HG03521 (cell line): ENCODE data around the gene CAND2.
"Not testable (repeated sequence)": the region's sequence is repeated elsewhere in the genome, so short reads cannot be mapped to it uniquely, and the experiment has no call there.

ENCODE experiments used
- ATAC-seq: cut with Tn5 transposase; IDR thresholded peaks from one replicate; pipeline ENCODE4 v1.9.1; 2021; ENCODE audit warnings: mild to moderate bottlenecking, moderate library complexity; ENCODE audit not compliant: unreplicated experiment

The CAND2 gene

GRCh38 chr3:12769761-12770160, 26.7 kb upstream of the CAND2 start:
- no peak for ATAC-seq

- ATAC-seq = no peak
These were observed 25.2 kb upstream of the CAND2 start for GRCh38 chr3:12771236-12771635.

DNA sequence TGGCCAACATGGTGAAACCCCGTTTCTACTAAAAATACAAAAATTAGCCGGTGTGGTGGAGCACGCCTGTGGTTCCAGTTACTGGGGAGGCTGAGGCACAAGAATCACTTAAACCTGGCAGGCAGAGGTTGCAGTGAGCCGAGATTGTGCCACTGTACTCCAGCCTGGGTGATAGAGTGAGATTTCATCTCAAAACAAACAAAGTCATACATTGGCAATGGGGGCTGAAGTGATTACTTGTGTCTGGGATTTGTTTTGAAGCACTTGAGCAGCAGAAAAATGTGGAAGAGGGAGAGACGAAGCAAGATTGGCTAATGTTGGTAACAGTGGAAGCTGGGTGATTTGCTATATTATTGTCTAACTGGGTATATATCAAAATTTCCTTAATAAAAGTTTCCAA, 24.0 kb upstream of the CAND2 start:
- no peak for ATAC-seq

DNA sequence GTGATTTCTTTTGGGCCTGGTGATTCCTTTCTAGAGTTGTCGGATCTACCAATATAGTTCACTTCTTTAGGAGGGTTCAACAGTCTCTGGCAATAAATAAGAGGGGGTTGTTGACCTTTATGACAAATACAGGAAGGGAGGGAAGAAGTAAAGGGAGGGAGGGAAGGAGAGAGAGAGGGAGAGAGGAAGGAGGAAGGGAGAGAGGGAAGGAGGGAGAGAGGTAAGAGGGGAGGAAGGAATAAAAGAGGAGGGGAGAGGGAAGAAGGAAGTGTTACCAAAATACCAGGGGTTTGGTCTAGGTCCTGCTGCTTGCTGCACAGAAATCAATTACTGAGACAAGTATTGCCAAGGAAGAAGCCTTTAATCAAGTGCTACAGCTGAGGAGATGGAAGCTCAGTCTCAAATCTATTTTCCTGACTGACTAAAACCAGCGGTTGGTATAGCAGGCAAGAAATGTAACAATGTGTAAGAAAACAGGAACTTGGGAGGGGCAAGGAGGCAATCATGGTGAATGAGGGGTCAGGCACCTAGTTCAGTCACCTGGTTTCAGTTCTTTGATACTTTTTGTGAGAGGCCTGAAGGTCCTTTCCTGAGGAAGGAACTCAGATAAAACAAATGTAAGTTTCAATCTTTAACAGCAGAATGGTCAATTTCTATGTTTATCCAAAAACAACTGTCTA, 23.3 kb upstream of the CAND2 start:
- ATAC-seq = no peak

DNA sequence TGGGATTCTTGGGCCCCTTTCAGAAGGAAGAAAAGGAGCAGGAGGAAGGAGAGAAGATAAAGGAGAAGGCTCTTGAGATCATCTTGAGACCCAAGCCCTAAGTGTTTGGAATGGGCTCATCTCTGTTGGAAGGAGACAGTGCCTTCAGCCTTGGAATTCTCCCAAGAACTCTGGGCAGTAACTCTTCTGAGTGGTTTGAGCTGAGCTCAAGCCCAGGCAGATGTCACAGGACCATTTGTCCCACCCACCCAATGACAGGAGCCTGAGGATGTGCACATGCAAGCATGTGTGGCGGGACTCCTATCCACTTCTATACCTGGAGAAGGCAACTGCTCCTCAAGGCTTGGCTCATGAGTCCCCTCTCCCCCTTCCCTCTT, 22.8 kb upstream of the CAND2 start:
- no peak for ATAC-seq

DNA sequence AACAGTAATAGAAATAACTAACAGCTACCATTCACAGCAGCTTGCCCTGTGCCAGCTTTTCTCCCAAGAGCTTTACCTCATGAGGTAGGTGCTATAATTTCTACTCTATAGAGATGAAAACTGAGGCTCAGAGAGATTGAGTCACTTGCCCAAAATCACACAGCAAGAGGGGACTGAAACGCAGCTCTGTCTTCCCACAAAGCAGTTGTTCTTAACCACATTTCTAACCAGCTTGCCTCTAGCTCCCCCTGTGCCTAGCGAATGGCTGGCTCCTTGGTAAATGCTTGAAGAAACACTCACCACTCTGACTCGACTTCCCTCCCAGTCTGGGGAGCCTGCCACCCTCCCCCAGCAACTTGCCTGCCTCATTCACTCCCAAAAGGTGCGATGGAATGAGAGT, 21.9 kb upstream of the CAND2 start:
- ATAC-seq = no peak

GRCh38 chr3:12775226-12775625, 21.3 kb upstream of the CAND2 start:
- no peak for ATAC-seq

DNA sequence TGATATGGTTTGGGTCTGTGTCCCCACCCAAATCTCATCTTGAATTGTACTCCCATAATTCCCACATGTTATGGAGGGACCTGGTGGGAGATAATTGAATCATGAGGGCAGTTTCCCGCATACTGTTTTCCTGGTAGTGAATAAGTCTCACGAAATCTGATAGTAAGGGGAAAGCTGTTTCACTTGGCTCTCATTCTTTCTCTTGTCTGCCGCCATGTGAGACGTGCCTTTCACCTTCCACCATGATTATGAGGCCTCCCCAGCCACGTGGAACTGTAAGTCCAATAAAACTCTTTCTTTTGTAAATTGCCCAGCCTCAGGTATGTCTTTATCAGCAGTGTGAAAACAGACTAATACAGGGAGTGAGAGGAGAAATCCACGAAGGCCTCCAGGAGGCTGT, 20.5 kb upstream of the CAND2 start:
- ATAC-seq = not testable (repeated sequence)

DNA sequence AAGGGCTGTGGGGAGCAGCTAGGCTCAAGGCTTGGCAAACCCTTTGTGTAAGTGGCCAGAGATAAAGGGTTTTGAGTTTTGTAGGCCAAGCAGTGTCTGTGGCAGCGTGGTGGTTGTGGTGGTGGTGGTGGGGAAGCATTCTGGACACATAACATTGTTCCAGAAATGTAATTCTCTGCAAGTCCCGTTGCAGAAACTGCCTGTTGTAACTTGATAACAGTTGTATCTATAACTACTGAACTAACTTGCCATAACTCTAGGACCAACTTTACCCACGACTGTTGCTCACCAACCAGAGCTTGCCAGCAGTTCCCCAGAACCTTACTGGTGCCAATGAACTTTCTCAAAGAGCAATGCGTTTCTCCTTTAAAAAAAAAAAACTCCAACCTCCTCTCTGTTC, 19.3 kb upstream of the CAND2 start:
- no peak for ATAC-seq

DNA sequence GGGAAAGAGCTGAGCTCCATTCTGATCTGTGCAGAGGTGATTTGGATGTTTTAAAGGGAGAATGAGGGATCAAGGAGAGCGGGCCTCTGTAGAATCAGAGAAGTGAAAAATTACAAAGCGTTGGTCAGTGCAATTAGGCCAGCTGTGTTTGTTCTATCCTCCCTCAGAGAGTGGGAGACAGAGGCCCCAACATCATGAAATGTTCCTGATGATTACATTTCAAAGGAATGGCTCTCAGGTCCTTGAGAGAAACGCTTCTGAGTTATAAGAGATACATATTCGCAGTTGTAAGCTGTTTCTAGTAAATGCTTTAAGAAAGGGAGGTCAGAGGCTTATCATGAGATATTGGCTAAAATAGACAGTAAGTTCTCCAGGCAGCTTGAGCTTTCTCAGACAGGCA, 15.7 kb upstream of the CAND2 start:
- ATAC-seq = no peak

DNA sequence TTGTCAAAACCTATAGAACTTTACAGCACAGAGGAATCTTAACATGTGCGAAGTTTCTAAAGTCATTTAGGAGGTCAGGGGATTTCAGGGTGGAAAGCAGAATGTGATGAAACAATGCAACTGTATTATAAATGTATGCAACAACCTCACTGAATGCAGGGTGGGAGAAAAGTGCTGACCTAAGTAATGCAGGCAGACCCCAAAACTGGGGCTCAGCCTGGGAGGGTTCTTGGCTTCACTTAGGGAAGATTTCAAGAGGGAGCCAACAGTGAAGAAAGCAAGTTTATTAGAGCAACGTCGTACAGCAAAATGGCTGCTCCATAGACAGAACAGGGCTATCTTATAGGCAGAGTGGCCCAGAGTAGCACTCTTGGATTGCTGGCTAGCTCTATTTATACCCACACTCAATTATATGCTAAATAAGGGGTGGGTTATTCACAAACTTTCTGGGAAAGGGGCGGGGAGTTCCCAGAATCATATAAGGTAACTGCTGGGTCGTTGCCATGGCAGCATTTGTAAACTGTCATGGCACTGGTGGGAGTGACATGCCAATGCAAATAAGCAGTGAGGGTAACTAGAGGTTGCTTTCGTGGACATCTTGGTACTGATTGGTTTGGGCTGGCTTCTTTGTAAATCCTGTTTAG, 14.2 kb upstream of the CAND2 start:
- ATAC-seq = no peak

DNA sequence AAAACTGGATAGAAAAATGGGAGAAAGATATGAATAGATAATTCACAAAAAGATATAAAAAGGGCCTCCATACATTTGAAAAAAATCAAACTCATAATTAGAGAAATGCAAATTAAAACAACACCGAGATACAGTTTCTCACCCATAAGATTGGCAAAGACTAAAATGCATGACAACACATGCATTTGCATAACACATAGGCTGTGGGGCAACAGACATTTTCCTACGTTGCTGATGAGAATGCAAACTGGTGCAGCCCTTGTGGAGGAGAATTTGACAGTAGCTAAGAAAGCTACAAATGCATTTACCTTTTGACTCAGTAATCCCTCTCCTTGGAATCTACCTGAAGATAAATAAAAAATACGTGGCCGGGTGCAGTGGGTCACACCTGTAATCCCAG, 11.4 kb upstream of the CAND2 start:
- ATAC-seq = no peak

DNA sequence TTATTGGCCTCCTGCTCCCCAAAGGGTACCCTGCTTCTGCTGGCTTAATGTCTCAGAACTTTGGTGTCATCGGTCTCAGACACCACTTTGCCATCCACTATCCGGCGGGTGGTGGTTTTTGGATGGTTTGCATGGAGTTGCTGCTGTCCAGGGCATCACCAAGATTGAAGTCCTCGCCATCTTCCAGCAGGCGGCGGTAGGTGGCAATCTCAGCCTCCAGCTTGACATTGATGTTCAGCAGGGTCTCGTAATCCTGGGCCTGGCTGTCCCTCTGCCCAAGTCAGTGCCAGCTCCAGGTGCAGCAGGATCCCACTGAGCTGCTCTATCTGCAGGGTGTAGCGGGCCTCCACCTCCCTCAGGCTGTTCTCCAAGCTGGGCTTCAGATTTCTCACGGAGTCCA, 9.1 kb upstream of the CAND2 start:
- ATAC-seq = not testable (repeated sequence)

- not testable (repeated sequence) for ATAC-seq
These were observed 8.4 kb upstream of the CAND2 start for GRCh38 chr3:12787967-12788690.

- no peak for ATAC-seq
These were observed 5.0 kb upstream of the CAND2 start for GRCh38 chr3:12791430-12791829.

DNA sequence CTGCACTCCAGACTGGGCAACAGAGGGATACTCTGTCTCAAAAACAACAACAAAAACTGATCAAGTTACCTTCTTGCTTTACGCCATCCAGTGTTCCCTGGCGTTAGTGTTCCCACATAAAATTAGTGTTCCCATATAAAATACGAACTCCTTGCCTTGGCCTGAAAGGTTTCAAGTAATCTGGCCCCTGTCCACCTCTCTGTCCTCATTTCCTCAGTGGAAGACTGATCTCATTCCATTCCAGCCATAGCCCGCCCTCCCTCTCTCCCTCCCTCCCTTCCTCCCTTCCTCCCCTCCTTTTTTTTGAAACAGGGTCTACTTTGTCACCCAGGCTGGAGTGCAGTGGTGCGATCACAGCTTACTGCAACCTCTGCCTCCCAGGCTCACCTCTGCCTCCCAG, 2.8 kb upstream of the CAND2 start:
- no peak for ATAC-seq

GRCh38 chr3:12797124-12797891, 828 bp downstream of the CAND2 start:
- no peak for ATAC-seq

DNA sequence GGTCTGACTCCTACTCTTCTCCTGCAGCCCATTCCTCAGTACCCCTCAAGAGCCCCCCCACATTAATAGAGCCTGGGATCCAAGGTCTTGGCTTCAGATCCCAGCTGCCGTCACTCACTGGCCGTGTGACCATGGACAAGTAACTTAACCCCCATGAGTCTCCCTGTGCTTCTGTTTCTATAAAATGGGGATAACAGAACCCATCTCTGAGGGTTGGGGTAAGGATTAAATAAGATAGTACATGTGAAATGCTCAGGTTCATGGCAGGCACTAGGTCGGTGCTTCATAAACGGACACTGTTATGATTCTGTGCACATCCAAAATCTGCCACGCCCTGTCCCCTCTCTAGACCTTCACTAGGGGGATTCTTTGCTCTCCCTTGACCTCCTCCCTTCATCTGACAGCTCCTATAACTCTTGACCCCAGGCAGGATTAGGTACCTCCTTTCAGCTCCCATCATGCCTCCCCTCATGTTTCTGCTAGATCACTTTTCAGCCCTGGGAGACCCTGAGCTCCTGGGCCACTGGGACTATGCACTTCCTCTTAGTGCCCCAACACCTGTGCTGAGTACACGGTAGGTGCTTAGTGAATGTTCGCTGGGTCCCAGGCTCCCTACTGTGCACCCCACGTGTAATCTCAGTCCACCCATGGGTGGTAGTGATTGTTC, 1.5 kb downstream of the CAND2 start:
- ATAC-seq = no peak

DNA sequence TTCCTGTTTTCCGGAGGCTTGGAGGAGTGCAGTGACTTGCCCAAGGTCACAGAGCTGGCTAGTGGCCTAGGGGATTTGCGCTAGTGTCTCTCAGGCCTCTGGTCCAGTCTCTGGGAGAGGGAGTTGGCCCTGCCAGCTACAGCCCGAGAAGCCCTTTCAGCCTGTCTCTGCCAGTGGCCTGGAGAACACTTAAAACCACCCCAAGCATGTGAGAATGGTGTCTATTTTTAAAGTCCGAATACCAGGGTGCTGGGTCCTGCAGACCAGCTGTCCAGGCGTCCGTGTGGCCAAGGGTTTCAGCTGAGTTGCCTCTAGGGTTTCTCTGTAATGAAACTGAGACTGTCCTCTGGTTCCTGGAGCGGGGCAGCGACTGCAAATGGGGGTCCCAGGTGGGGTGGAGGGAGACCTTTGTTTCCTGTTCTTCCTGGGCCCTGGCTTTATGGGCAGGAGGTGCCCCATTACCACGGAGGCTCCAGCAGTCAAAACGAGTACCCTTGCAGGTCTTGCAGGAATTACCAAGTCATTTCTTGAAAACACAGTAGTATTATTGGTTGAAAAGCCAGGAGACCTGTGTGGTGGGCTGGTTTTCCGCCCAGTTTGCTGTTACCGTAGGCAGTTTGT, 2.2 kb downstream of the CAND2 start:
- ATAC-seq = no peak
